ENCODE measurements around the gene PPP1R1C.

DNA sequence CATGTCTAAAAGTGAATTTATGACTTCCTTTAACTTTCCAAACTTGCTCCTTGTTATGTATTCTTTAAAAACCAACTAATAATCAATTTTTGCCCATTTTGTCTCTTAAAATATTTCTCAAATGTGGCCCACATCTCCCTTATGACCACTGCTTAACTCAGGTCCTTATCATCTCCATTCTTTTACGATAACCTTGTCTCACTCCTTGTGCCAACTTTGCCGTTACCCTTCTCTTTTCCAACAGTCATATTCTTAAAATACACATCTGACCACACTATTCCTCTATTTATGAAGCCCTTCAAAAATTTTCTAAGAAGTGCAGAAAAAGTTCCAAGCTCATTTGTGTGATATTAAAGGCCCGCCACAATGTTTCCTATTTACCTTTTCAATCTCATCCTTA lies 47.8 kb downstream of the PPP1R1C start:
- TF ChIP-seq CTCF (IDR thresholded peaks at IDR 0.05) (no peak), POLR2A (IDR thresholded peaks at IDR 0.05) (no peak)
